ENCODE results near the gene LCN12.

The LCN12 gene

GRCh38 chr9:136958898-136959850 is 7.1 kb downstream of the LCN12 start:
- no peak for DNase-seq

- DNase-seq: no peak
These were observed 8.3 kb downstream of the LCN12 start for GRCh38 chr9:136960212-136960937.

GRCh38 chr9:136960938-136961275 is 8.8 kb downstream of the LCN12 start:
- DNase-seq: no peak

- DNase-seq: no peak
These were observed 9.4 kb downstream of the LCN12 start for GRCh38 chr9:136961279-136962065.

- DNase-seq: no peak
These were observed 10.1 kb downstream of the LCN12 start for GRCh38 chr9:136962163-136962562.

- DNase-seq: no peak
These were observed 10.7 kb downstream of the LCN12 start for GRCh38 chr9:136962701-136963248.

GRCh38 chr9:136963341-136963740 is 11.3 kb downstream of the LCN12 start:
- DNase-seq: no peak

GRCh38 chr9:136963751-136964150 is 11.7 kb downstream of the LCN12 start:
- no peak for DNase-seq

- peak; percentile 16 to 72 (median 44) for DNase-seq
These were observed 12.2 kb downstream of the LCN12 start for GRCh38 chr9:136964171-136964689.

- no peak for DNase-seq
These were observed 12.9 kb downstream of the LCN12 start for GRCh38 chr9:136964833-136965422.

GRCh38 chr9:136965771-136966484 is 13.9 kb downstream of the LCN12 start:
- DNase-seq: no peak

GRCh38 chr9:136968333-136969127 is 16.5 kb downstream of the LCN12 start:
- DNase-seq: no peak

GRCh38 chr9:136969150-136969549 is 17.1 kb downstream of the LCN12 start:
- no peak for DNase-seq

- no peak for DNase-seq
These were observed 17.7 kb downstream of the LCN12 start for GRCh38 chr9:136969774-136970173.

- no peak for DNase-seq
These were observed 18.3 kb downstream of the LCN12 start for GRCh38 chr9:136970361-136970760.

GRCh38 chr9:136971746-136972145 is 19.7 kb downstream of the LCN12 start:
- DNase-seq: no peak

- DNase-seq: no peak
These were observed 20.3 kb downstream of the LCN12 start for GRCh38 chr9:136972335-136972734.

- DNase-seq: no peak
These were observed 20.7 kb downstream of the LCN12 start for GRCh38 chr9:136972743-136973142.

- no peak for DNase-seq
These were observed 21.8 kb downstream of the LCN12 start for GRCh38 chr9:136973618-136974617.
